HG03460 (cell line): ENCODE data around the gene MPHOSPH6.
"Not testable (repeated sequence)": the region's sequence is repeated elsewhere in the genome, so short reads cannot be mapped to it uniquely, and the experiment has no call there.

Source experiments
- ATAC-seq: cut with Tn5 transposase; IDR thresholded peaks from one replicate; pipeline ENCODE4 v1.9.1; 2021; ENCODE audit not compliant: unreplicated experiment

The MPHOSPH6 gene, protein sequence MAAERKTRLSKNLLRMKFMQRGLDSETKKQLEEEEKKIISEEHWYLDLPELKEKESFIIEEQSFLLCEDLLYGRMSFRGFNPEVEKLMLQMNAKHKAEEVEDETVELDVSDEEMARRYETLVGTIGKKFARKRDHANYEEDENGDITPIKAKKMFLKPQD

DNA sequence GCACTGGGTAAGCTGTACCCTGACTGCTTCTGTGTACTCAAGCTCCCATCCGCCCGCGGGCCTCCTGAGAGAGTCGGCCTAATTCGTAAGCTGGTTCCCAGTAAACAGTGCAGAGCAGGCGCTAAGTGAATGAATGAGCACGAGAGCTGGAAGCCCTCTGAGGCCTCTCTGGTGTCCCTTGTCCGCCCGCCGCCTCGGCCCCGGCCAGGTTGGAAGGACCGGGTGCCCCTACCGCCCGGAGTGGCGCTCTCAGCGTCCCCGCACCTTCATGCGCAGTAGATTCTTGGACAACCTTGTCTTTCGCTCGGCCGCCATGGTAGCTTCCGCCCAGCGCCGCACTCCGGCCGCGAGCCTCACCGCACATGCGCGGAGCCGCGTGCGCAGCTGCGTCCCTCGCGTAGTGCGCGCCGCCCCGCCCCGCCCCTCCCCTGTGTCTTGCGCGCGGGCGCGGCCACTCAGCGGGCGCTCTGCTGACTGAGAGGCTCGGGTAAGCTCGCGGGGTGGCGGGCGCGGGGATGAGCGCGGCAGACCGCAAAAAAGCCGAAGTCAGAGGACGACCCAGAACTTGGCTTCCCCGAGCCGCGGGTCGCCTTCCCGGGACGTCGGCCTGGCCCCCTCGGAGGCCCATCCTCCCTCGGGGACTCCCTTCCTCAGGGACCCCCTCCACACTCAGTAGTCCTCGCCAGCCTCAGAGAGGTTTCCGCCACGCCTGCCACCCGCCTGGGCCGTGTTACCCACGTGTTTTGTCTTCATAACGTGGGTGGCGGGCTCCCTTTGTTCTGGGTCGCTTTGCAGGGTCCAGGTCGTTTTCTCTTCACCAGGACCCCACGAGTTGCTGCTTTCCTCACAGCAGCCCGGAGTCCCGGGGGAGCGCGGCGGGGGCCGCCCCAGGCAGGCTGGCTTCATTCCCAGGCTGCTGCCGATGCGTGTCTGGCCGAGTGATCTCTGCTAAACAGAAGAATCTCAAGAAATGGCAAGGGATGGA, at the start of gene MPHOSPH6:
Gene MPHOSPH6 (minus strand): TSS at position 364 of the 985 bp plus-strand sequence. CDS start 49 bp downstream, at position 315.
- ATAC-seq = peak; percentile 97

DNA sequence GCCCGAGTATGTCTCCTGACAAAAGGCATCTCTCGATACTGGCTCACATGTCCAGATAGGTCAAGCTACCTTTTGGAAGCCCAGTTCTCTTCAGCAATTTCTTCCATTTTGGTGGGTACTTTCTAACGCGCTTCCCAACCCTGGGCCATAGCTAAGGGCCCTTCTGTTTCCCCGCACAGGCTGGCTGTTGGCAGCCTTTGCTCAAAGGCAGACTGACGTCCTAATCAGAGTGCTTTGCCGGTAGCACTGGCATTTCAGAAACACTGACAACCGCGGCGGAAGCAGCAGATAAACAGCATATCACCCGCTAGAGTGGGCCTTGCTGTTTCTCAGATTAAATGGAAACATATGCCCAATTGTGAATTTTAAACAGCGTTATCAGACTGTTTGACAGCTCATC, 49.3 kb upstream of the MPHOSPH6 start:
- no peak for ATAC-seq

DNA sequence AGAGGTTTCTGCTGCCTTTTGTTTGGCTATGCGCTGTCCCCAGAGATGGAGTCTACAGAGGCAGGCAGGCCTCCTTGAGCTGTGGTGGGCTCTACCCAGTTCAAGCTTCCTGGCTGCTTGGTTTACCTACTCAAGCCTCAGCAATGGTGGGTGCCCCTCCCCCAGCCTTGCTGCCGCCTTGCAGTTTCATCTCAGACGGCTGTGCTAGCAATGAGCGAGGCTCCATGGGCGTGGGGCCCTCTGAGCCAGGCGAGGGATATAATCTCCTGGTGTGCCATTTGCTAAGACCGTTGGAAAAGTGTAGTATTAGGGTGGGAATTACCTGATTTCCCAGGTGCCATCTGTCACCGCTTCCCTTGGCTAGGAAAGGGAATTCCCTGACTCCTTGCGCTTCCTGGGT, 39.3 kb upstream of the MPHOSPH6 start:
- ATAC-seq = not testable (repeated sequence)

- ATAC-seq = no peak
These were observed 33.2 kb upstream of the MPHOSPH6 start for GRCh38 chr16:82203198-82203597.

GRCh38 chr16:82201926-82202325, 31.9 kb upstream of the MPHOSPH6 start:
- ATAC-seq = no peak

GRCh38 chr16:82201351-82201750, 31.3 kb upstream of the MPHOSPH6 start:
- no peak for ATAC-seq

DNA sequence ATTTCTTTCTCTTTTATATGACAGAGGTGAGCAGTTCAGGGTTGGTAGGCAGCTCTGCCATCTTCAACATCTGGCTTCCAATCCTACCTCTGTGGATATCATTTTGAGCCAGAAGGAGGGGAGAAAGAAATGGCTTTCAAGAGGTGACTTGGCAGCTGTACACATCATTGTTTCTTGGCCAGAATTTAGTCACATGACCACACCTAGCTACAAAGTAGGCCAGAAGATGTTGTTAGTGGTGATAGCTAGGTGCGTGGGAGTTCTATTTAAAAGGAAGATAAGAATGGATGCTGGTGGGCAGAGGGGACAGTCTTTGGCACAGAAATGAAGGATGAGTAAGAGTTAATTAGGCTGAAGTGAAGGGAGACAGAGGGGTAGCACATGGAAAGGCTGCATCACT, 29.2 kb upstream of the MPHOSPH6 start:
- ATAC-seq = no peak

DNA sequence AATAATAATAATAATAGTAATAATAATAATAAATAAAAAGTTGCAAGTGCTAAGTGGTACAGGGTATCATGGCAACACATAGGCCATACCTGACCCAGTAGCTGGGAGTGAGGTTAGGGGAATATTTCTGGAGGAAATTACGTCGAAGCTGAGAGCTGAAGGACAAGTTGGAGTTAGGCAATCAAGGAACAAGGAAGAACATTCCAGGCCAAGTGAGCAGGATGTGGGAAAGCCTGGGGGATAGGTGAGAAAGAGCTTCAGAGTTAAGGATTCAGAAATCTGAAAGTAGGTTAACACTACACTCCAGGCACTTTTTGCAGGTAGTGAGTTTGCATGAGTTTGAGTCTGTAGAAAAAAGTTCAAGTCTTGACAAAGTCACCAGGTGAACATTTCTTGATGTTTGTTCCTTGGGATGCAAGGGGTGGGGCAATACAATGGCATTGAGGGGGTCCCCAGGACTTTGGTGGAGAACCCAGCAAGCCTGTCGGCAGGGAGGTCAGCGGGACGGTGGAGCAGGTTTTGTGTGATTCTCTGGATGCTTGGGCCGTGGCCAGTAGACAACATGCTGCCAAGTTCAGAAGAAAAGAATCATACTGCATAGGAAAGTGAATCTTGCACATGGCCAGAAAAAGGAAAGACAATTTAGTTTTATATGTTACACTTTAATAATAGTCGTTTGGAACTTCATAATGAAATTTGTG, 27.7 kb upstream of the MPHOSPH6 start:
- no peak for ATAC-seq

- no peak for ATAC-seq
These were observed 26.0 kb upstream of the MPHOSPH6 start for GRCh38 chr16:82195917-82196494.

DNA sequence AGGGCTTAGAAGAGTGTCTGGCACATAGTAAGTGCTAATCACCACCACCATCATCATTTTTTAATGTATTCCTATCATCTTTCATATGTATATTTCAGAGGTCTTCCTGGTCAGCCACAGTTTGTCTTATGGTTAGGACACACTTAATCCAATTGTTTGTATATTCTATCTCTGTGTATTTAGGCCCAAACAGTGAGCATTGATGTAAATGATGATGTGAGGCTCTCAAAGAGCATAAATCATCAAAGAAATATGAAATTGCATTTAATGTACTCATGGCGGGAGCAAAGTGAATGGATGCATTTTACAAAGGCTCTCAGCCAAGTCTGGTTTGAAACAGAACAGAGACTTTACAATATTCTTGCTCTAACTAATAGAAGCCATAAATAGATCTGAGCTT, 24.1 kb upstream of the MPHOSPH6 start:
- no peak for ATAC-seq

DNA sequence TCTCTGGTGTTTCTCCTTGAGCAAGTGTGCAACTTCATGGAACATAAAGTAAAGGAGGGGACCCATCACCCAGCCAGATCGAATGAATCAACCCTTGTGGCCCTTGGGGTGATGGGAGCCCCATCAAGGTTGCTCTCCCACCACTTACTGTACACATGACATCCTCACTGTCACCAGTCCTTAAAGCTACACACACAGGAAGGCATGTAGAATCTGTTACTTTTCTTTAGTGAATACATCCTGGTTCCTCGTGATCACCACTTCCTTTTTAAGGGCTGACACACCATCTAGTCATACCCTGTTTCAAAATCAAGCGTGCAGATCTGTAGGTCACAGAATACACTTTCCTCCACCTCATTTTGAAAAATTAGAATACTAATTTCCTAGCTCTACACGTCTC, 22.6 kb upstream of the MPHOSPH6 start:
- ATAC-seq = no peak

DNA sequence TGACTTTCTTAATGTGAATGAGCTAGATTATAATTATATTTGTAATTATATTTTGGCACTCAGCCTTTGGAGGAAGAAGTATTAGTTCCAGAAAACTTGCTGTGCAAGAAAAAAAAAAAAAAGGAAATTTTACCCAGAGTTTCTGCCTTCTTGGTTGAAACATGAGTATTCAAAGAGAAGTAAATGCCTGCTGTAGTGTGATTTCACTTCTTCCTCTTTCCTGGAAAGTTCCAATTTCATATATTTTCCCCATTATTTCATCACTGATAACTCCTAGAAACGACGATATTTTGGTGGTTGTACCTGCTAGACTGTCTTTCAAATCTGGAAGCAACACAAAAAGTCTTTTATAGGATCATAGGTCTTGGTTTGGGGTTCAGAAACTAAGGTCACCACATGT, 20.4 kb upstream of the MPHOSPH6 start:
- no peak for ATAC-seq

- no peak for ATAC-seq
These were observed 17.8 kb upstream of the MPHOSPH6 start for GRCh38 chr16:82187829-82188228.

DNA sequence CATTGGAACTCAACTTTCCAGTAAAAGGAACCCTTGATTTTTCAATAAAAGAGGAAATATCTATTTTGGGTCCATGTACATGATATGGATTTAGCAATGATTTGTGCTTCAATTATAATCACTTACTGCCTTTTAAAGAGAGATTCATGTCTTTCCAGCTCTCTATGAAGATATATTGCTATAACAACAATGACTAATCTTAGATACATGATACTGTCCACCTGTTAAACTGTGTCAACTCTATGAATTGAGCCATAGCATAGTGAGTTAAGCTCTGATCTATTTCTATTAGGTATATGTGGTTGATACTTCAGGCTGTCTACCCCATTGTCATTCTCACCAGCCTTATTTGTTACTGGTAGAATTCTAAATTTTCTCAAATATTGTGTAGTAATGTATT, 15.0 kb upstream of the MPHOSPH6 start:
- no peak for ATAC-seq

DNA sequence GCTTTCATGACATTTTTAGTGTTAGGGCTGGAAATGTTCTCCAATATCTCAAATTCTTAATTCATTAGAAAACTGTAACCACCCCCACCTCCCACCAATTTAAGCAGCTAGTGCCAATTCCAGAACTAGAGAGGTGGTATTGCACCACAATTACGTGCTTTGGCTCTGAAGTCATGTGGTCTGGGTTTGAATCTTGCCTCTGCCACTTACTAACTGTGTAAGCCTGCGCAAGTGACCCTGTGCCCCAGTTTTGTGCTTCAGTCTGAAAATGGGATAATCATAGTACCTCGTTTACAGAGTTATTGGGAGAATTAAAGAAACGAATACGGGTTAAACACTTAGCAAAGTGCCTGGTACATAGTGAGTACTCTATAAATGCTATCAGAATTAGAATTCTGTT, 14.2 kb upstream of the MPHOSPH6 start:
- no peak for ATAC-seq

DNA sequence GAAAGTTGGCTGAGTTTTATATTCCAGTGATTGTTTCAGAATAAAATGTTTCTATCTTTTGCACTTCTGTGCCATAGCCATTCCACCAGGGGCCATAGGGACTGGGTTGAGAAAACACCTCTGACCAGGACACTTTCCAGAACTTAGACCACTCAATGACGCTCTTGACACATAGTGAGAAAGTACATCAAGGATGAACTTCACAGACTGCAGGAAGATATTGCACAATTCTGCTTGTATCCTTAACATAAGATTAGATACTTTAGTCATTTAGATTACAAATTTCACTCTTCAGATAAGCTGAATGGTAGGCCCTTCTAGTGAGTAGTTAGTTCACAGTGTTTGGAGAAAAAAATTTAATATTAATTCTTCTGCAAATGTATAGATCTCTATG, 13.0 kb upstream of the MPHOSPH6 start:
- no peak for ATAC-seq

DNA sequence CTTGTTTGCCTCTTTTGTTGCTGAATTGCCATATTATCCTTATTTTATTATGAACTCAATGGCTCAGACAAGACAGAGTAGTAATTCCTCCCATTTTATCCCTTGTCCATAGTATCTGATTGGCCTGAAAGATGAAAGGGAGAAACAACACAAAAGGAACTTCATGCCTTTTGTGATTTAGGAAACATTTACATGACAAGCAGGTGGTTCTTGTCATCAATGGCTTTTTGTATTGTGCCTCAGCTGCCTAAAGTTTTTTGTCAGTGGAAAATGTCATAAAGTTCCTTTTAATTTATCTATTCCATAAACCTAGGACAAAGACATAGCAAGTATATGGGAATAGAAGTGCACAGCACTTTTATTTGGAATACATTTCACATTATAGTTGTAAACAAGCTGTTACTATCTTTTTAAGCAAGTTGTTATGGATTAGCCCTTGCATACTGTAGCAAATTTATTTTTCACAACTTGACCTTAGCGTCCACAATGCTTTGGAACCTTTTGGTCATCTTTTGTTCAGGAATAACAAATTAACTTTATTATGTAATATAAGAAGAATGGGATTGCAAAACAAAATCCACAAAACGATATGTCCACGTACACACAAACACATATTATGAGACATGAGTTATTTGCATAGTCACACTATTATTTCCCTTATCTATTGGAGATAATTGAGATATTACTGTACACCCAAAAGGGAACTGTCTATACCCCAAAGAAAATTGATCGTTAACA, 12.4 kb upstream of the MPHOSPH6 start:
- ATAC-seq = no peak

- no peak for ATAC-seq
These were observed 11.6 kb upstream of the MPHOSPH6 start for GRCh38 chr16:82181461-82182185.

DNA sequence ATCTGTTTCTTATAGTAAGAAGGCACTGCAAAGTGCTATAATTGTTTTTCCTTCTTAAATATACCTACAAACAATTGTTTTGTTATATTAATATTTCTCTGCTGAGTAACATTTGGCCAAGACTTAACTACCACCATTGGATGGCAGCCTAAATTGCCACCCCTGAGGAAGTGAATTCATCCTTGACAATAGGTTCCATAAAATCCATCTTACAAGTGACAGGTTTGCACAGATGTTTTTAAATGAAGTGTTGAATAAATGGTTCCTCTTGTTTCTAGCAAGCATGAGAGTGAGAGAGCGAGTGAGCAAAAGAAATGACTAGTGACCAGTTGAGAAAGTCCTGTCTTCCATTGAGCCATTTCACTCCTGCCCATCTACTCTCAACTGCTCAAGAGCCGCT, 8.3 kb upstream of the MPHOSPH6 start:
- no peak for ATAC-seq

GRCh38 chr16:82177555-82177954, 7.5 kb upstream of the MPHOSPH6 start:
- no peak for ATAC-seq
